Fibroblast of pulmonary artery (primary cell): ENCODE measurements around the gene MOB3A.

Source experiments
- DNase-seq: peaks from one replicate; pipeline ENCODE4 v3.0.0-alpha.2; 2010; ENCODE audit warnings: low read depth
- H3K4me3 ChIP-seq: replicated peaks from 2 replicates; pipeline ENCODE4 v1.5.1; 2011; ENCODE audit warnings: low read depth, mild to moderate bottlenecking, control low read depth, low read length, moderate library complexity
- CTCF ChIP-seq: IDR thresholded peaks from 2 replicates; pipeline ENCODE4 v1.5.1; 2011; ENCODE audit warnings: mild to moderate bottlenecking, control low read depth, low read length, inconsistent platforms; ENCODE audit errors: missing control alignments

MOB3A gene

GRCh38 chr19:2051773-2052704 lies 44.1 kb downstream of the MOB3A start:
- no peak for DNase-seq
- TF ChIP-seq CTCF = no peak

GRCh38 chr19:2050991-2051772 lies 44.9 kb downstream of the MOB3A start, which contains the start of gene MKNK2:
Gene MKNK2, minus strand, starts transcription at chr19:2051244. Its CDS starts 393 bp downstream, at chr19:2050851.
- peak within 1 kb of the TSS; percentile 92 for H3K4me3 ChIP-seq
- peak; percentile 22 for TF ChIP-seq CTCF
- DNase-seq = peak; percentile 91

More at GRCh38 chr19:2051773-2052704, 44.1 kb downstream of the MOB3A start:
- no peak overlapping the region for H3K4me3 ChIP-seq

- no peak for TF ChIP-seq CTCF
- DNase-seq = no peak
- peak overlapping the region; percentile 92 for H3K4me3 ChIP-seq
Observed at GRCh38 chr19:2050349-2050990, 45.7 kb downstream of the MOB3A start.

- H3K4me3 ChIP-seq = peak overlapping the region; percentile 92
- no peak for TF ChIP-seq CTCF
- DNase-seq = peak; percentile 81
Observed at GRCh38 chr19:2049741-2050348, 46.3 kb downstream of the MOB3A start.

- DNase-seq = no peak
- H3K4me3 ChIP-seq = peak overlapping the region; percentile 92
- TF ChIP-seq CTCF = no peak
Observed at GRCh38 chr19:2048959-2049740, 47.0 kb downstream of the MOB3A start.
